Transverse colon (tissue), 4 donors: ENCODE data around the gene PRDM11. TPM values are rescaled to one million over a fixed set of nuclear protein-coding genes. Genes with fewer than 3 reads are reported as not detected.

Source experiments
- DNase-seq: peaks from one replicate; pipeline ENCODE4 v3.0.0-alpha.2; 2019
- H3K27ac ChIP-seq, 4 donors: fragments of 200-600 bp; sonication (generic); 2 replicates each; pipeline ENCODE4 v1.5.1; 2016 to 2018; ENCODE audit warnings: inconsistent platforms in 4 of 4
- H3K27me3 ChIP-seq: fragments of 200-600 bp; sonication (generic); 2 replicates; pipeline ENCODE4 v1.5.1; 2017; ENCODE audit warnings: inconsistent platforms
- H3K36me3 ChIP-seq, 4 donors: fragments of 200-600 bp; sonication (generic); 2 replicates each; pipeline ENCODE4 v1.5.1; 2017 to 2019; ENCODE audit warnings: inconsistent platforms in 4 of 4
- H3K4me1 ChIP-seq, 4 donors: fragments of 200-600 bp; sonication (generic); 2 replicates each; pipeline ENCODE4 v1.5.1; 2017 to 2020; ENCODE audit warnings: inconsistent platforms in 4 of 4
- H3K4me3 ChIP-seq, 4 donors: fragments of 200-600 bp; sonication (generic); 1 replicate in 1 of 4; 2 replicates in 3 of 4; pipeline versions ENCODE4 v1.5.1 to v1.6.1; 2017 to 2019; ENCODE audit warnings: inconsistent platforms in 4 of 4
- H3K9me3 ChIP-seq, 2 donors: fragments of 200-600 bp; sonication (generic); 2 replicates each; pipeline ENCODE4 v1.5.1; 2017 to 2019; ENCODE audit warnings: inconsistent platforms in 2 of 2
- EP300 ChIP-seq: sonication (generic); formaldehyde crosslinking; IDR thresholded peaks from one replicate; pipeline ENCODE4 v1.6.1; 2017; ENCODE audit warnings: antibody characterized with exemption, low read depth
- POLR2A ChIP-seq: fragments of 450-650 bp; IDR thresholded peaks from one replicate; pipeline ENCODE4 v1.6.1; 2016; ENCODE audit warnings: antibody characterized with exemption, mild to moderate bottlenecking, moderate library complexity
- POLR2AphosphoS5 ChIP-seq, 3 donors: sonication (generic); formaldehyde crosslinking; IDR thresholded peaks; one replicate each; pipeline ENCODE4 v1.6.1; 2016; ENCODE audit warnings: antibody characterized with exemption in 3 of 3
- WGBS, 2 donors: methylation state at CpG; one replicate each; pipeline ENCODE4 v1.1.5; 2018; ENCODE audit warnings: low coverage in 1 of 2; 5-methylcytosine and 5-hydroxymethylcytosine counted together
- in situ Hi-C, 4 donors: fragments of 200-750 bp; cut with MboI; loops; one replicate each; pipeline versions ENCODE4 v1.15.0 to v1.15.1; 2017; ENCODE audit warnings: low sequenced_read_pairs in 3 of 4, low pct_ligation_motif_present in 1 of 4, low pct_unique_long_range_greater_than_20kb in 1 of 4
- intact Hi-C: fragments of 100-400 bp; cut with DNase I; formaldehyde crosslinking; loops from one replicate; pipeline ENCODE4 v1.15.1; 2023; ENCODE audit warnings: low total_unique reads
- total RNA-seq, 4 donors: library from RNA; depleted of rRNA; stranded (reverse); fragments of >200 nt; gene quantifications; one replicate each; pipeline ENCODE4 v1.1.0, GENCODE V29; 2016
- TF ChIP-seq, protein P1 (sequence below), 5 experiments: fragments of 200-600 bp in 3 of 5; fragments of 450-650 bp in 2 of 5; sonication (generic) in 3 of 5; IDR thresholded peaks; 1 replicate in 2 of 5; 2 replicates in 3 of 5; pipeline ENCODE4 v1.5.1; 2016 to 2017; ENCODE audit warnings: antibody characterized with exemption in 5 of 5, inconsistent platforms in 3 of 5, mild to moderate bottlenecking in 2 of 5, moderate library complexity in 1 of 5

PRDM11 gene
- total RNA-seq, 4 donors from 2014 or later: 5.0 to 11.2 (median 7.9) TPM

GRCh38 chr11:45141631-45142030 lies 4.8 kb upstream of the PRDM11 start:
- H3K4me1 ChIP-seq: peaks cover 0 to 10% (median 8%) of the 10 kb centered on the region in 4 donors
- 38 to 68% methylated on average over 2 of the region's 2 CpGs for WGBS, 2 donors
- no peak overlapping the region for H3K4me3 ChIP-seq
- no peaks in the 10 kb centered on the region for H3K36me3 ChIP-seq
- no peak for DNase-seq
- TF ChIP-seq POLR2A: no peak
- TF ChIP-seq POLR2AphosphoS5 (IDR thresholded peaks at IDR 0.05): no peak
- TF ChIP-seq, protein P1, sequence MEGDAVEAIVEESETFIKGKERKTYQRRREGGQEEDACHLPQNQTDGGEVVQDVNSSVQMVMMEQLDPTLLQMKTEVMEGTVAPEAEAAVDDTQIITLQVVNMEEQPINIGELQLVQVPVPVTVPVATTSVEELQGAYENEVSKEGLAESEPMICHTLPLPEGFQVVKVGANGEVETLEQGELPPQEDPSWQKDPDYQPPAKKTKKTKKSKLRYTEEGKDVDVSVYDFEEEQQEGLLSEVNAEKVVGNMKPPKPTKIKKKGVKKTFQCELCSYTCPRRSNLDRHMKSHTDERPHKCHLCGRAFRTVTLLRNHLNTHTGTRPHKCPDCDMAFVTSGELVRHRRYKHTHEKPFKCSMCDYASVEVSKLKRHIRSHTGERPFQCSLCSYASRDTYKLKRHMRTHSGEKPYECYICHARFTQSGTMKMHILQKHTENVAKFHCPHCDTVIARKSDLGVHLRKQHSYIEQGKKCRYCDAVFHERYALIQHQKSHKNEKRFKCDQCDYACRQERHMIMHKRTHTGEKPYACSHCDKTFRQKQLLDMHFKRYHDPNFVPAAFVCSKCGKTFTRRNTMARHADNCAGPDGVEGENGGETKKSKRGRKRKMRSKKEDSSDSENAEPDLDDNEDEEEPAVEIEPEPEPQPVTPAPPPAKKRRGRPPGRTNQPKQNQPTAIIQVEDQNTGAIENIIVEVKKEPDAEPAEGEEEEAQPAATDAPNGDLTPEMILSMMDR (IDR thresholded peaks at IDR 0.05): no peak
- no peak for TF ChIP-seq EP300
- H3K27me3 ChIP-seq: no peaks in the 10 kb centered on the region
- in situ Hi-C loops (no loop called here), intact Hi-C loops (no loop called here)
- H3K27ac ChIP-seq: no peak overlapping the region
- H3K9me3 ChIP-seq: no peaks in the 10 kb centered on the region

DNA sequence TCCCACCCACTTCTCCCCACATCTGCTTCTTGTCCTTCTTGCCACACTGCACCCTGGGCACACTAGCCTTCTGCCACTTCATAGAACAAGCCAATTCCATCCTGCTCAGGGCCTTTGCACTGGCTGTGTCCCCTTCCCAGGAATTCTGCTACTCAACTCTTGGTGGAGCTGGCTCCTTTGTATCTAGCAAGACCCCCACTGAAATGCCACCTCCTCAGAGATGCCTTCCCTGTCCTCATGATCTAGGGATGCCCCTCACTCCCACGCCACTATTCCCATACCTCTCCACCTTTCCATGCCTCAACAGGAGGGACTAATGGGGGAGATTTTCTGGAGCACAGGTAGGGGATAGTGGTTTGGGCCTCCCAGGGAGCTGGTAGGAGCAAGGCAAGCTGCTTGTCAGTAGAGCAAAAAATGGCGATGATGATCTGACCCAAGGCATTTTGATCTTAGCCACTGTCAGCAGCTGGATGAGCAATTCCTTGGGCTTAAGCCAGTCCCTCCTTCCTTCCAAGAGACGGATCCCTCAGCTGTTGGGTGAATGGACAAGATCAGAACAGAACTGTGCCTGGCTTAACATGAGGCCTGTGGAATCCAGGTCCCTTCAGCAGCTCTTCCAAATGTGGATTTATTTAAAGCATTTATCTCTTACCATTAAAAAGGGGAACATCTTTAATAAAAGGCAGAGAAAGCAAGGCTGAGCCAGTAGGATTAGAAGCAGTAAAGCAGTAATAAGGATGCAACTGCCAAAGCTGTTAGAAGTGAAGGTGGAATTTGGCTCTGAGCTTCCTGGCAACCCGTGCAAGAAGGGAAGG lies 4.0 kb upstream of the PRDM11 start:
- in situ Hi-C loops: no loop called here
- WGBS, 2 donors: 76 to 100% methylated on average over 1 to 4 of the region's 4 CpGs
- H3K27ac ChIP-seq: no peak overlapping the region
- no peak for DNase-seq
- no peaks in the 10 kb centered on the region for H3K27me3 ChIP-seq
- intact Hi-C loops: no loop called here
- H3K4me1 ChIP-seq: peaks cover 0 to 10% (median 8%) of the 10 kb centered on the region in 4 donors
- no peaks in the 10 kb centered on the region for H3K9me3 ChIP-seq
- H3K4me3 ChIP-seq: no peak overlapping the region
- TF ChIP-seq POLR2AphosphoS5 (IDR thresholded peaks at IDR 0.05): no peak
- TF ChIP-seq EP300: no peak
- no peak for TF ChIP-seq POLR2A
- TF ChIP-seq, protein P1 (IDR thresholded peaks at IDR 0.05): no peak
- H3K36me3 ChIP-seq: no peaks in the 10 kb centered on the region

DNA sequence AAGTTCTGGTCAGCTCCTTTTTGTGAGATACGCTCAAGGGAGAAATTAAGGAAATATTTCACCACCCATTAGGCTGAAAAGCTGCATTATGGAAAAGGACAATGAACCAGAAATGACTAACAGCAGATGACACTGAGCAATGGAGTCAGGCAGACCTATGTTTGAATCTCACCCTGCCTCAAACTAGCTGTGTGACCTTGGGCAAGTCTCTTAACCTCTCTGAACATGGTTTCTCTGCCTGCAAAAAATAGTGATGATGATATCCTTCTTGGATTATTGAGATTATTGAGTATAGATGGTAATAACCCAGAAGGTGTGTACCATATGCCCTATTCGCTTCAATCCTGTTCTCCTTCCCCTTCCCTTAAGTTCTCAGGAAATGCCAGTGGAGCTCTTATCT lies 2.9 kb upstream of the PRDM11 start:
- Histone ChIP-seq H3K4me3 (no peak overlapping the region), H3K9me3 (no peaks in the 10 kb centered on the region), H3K36me3 (no peaks in the 10 kb centered on the region), H3K27ac (no peak overlapping the region), H3K4me1 (peaks cover 8 to 20% (median 17%) of the 10 kb centered on the region in 4 donors), H3K27me3 (no peaks in the 10 kb centered on the region)
- intact Hi-C loops (no loop called here), in situ Hi-C loops (no loop called here)
- no peak for DNase-seq
- TF ChIP-seq POLR2AphosphoS5 (IDR thresholded peaks at IDR 0.05) (no peak), POLR2A (no peak), EP300 (no peak)
- TF ChIP-seq, protein P1 (IDR thresholded peaks at IDR 0.05): no peak
- 98% methylated on average over 2 of the region's 2 CpGs; no CpG with 5 or more reads in 1 of the 2 donors for WGBS, 2 donors

- Histone ChIP-seq H3K27me3 (no peaks in the 10 kb centered on the region), H3K9me3 (no peaks in the 10 kb centered on the region), H3K4me1 (peaks cover 8 to 24% (median 18%) of the 10 kb centered on the region in 4 donors), H3K4me3 (no peak overlapping the region), H3K27ac (no peak overlapping the region), H3K36me3 (no peaks in the 10 kb centered on the region)
- TF ChIP-seq EP300 (no peak), POLR2A (no peak), POLR2AphosphoS5 (IDR thresholded peaks at IDR 0.05) (no peak)
- 80 to 86% methylated on average over 7 to 16 of the region's 16 CpGs for WGBS, 2 donors
- intact Hi-C loops: loop anchor here (5.0 kb wide), 2 partner anchors 413 to 1163 kb away; no protein-coding TSS in a partner anchor
- in situ Hi-C loops: no loop called here
- no peak for DNase-seq
Observed at GRCh38 chr11:45144126-45145082, 2.0 kb upstream of the PRDM11 start.
